Heart left ventricle (tissue), 13 donors: ENCODE measurements around the gene ENTR1.

ENCODE experiments used
- CTCF ChIP-seq, 12 donors: fragments of 200-600 bp; sonication (generic) in 4 of 12; IDR thresholded peaks; one replicate each; pipeline versions ENCODE4 v1.5.0 to v1.8.0; 2018 to 2022; ENCODE audit warnings: antibody characterized with exemption in 12 of 12, mild to moderate bottlenecking in 5 of 12
- POLR2A ChIP-seq, 2 donors: fragments of 450-650 bp; IDR thresholded peaks; one replicate each; pipeline ENCODE4 v1.6.1; 2017; ENCODE audit warnings: antibody characterized with exemption in 2 of 2, mild to moderate bottlenecking in 2 of 2, moderate library complexity in 2 of 2
- donor health status: ischemic (EF 13 %, LVEDD 7.1; RV severe dilation, severe dysfunction).
- donor health status: DM: no; HTN: yes; CAD: no.
- donor health status: DM: no; HTN: no; CAD: no.
- donor health status: ischemic (EF 25% LVEDD 6.9; RV normal size, moderate dysfunction).
- donor health status: ischemic (EF 25% LVEDD 5.7; RV mildly dilated, moderate dysfunction).
- donor health status: ischemic (EF 35%, LVEDD 5.7; RV mildly dilated, moderate dysfunction).
- donor health status: nonischemic (EF 11% LVEDD 7.7; RV severe dilation, severe dysfunction).
- donor health status: DM: yes; HTN: yes; CAD: no.
- donor health status: PGD.
- donor health status: ischemic (EF 29% LVEDD 5.4; RV normal size, mild dysfunction).
- donor health status: nonischemic (EF 23%, LVEDD 6.1; RV moderate dilation, normal function).

DNA sequence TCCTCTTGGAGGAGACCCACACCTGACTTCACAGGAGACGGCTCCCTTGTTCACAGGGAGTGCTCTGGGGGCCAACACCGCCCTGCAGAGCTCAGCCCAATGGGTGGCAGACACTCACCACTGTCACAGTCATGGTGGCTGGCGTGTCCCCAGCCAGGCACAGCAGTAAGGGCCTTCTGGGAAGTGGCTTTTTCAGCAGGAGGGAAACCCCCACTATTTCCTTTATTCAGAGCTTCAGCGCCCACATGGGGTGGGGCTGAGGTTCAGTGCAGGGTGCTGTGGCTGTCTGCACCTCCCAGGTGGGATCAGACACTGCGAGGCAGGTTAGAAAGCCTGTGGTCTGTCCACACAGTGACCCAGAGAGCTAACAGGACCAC is 6.9 kb downstream of the ENTR1 start:
- TF ChIP-seq CTCF (IDR thresholded peaks at IDR 0.05), result no peak
- TF ChIP-seq POLR2A (IDR thresholded peaks at IDR 0.05), result no peak
